HepG2 (cell line): ENCODE results near the gene HIBADH. TPM values are rescaled to one million over a fixed set of nuclear protein-coding genes. Genes with fewer than 3 reads are reported as not detected.

Experiments
- ATAC-seq: fragments of 200-7000 bp; cut with Tn5 transposase; 3 replicates; pipeline ENCODE4 v1.9.1; 2020; ENCODE audit warnings: mild to moderate bottlenecking, moderate library complexity
- BruUV-seq: library from RNA; stranded (reverse); fragments of 400-500 nt; replicated peaks from 2 replicates; lab custom pipeline; 2021; lab: Mats Ljungman, UMichigan
- CTCF ChIA-PET: fragments of 300-600 bp; formaldehyde crosslinking; extraction: SDS; loops from one replicate; lab custom pipeline; 2021; ENCODE audit warnings: low total read pairs, inconsistent platforms, low intra/inter-chr PET ratio; lab: Yijun Ruan, JAX
- POLR2A ChIA-PET: fragments of 350-600 bp; sonication (Branson Sonifier 250); formaldehyde crosslinking; loops from one replicate; lab custom pipeline; 2020; ENCODE audit warnings: antibody characterized with exemption, inconsistent platforms; lab: Yijun Ruan, JAX
- DNase-seq: peaks from one replicate; pipeline ENCODE4 v3.0.0-alpha.2; 2015; ENCODE audit warnings: low spot score
- FAIRE-seq: peaks from 3 replicates; lab custom pipeline; 2011; peaks lifted over from hg19 to GRCh38; lab: Jason Lieb, UNC
- H2AFZ ChIP-seq: one replicate; pipeline ENCODE4 v1.6.1; 2011; ENCODE audit warnings: low read length, inconsistent platforms
- H3K27ac ChIP-seq: fragments of 300-600 bp; 3 replicates; pipeline ENCODE4 v1.8.0; 2011; ENCODE audit warnings: mixed run types, mild to moderate bottlenecking, mixed read lengths, low read length, inconsistent platforms; ENCODE audit not compliant: insufficient read depth; ENCODE audit errors: extremely low read length
- H3K27me3 ChIP-seq, 2 experiments: fragments of 200-600 bp in 1 of 2; 2 replicates in 1 of 2; 3 replicates in 1 of 2; pipeline versions ENCODE4 v1.6.0 to v1.8.0; 2011; ENCODE audit warnings: low read length in 2 of 2, mild to moderate bottlenecking in 2 of 2, moderate library complexity in 2 of 2, inconsistent platforms in 1 of 2; ENCODE audit not compliant: insufficient read depth in 2 of 2, control insufficient read depth in 1 of 2
- H3K36me3 ChIP-seq, 2 experiments: fragments of 200-600 bp in 1 of 2; replicated peaks in 1 of 2; 2 replicates in 1 of 2; 3 replicates in 1 of 2; pipeline versions ENCODE4 v1.5.1 to v1.8.0; 2011; ENCODE audit warnings: low read length in 2 of 2, inconsistent platforms in 1 of 2; ENCODE audit not compliant: insufficient read depth in 2 of 2, control insufficient read depth in 1 of 2
- H3K4me1 ChIP-seq: 2 replicates; pipeline ENCODE4 v1.5.1; 2012; ENCODE audit warnings: low read length, inconsistent platforms; ENCODE audit not compliant: insufficient read depth
- H3K4me2 ChIP-seq: 2 replicates; pipeline ENCODE4 v1.6.0; 2011; ENCODE audit warnings: low read depth, low read length, inconsistent platforms
- H3K4me3 ChIP-seq, 3 experiments: fragments of 200-600 bp in 1 of 3; sonication (generic), shearing (Covaris generic) in 1 of 3; replicated peaks in 1 of 3; 2 replicates each; pipeline ENCODE4 v1.5.1; 2011 to 2016; ENCODE audit warnings: low read length in 3 of 3, inconsistent platforms in 2 of 3, low read depth in 2 of 3, mild to moderate bottlenecking in 2 of 3, control low read depth in 1 of 3, mixed read lengths in 1 of 3; ENCODE audit not compliant: insufficient read depth in 1 of 3
- H3K79me2 ChIP-seq: one replicate; pipeline ENCODE4 v1.6.1; 2011; ENCODE audit warnings: low read length, inconsistent platforms; ENCODE audit not compliant: insufficient read depth
- H3K9ac ChIP-seq: 2 replicates; pipeline ENCODE4 v1.6.0; 2011; ENCODE audit warnings: mild to moderate bottlenecking, low read depth, low read length, inconsistent platforms; ENCODE audit not compliant: insufficient read depth
- H3K9me3 ChIP-seq: 2 replicates; pipeline ENCODE4 v1.5.1; 2012; ENCODE audit warnings: mild to moderate bottlenecking, low read length
- H4K20me1 ChIP-seq: 2 replicates; pipeline ENCODE4 v1.6.0; 2011; ENCODE audit warnings: inconsistent platforms, mild to moderate bottlenecking, low read length, moderate library complexity; ENCODE audit not compliant: insufficient read depth
- AKAP8 ChIP-seq: sonication (generic); formaldehyde crosslinking; IDR thresholded peaks from 2 replicates; pipeline ENCODE4 v1.5.1; 2020; ENCODE audit warnings: mild to moderate bottlenecking, missing genetic modification reagents
- ERF ChIP-seq: IDR thresholded peaks from 2 replicates; pipeline ENCODE4 v1.6.1; 2018; ENCODE audit warnings: missing biosample characterization, missing genetic modification reagents
- GZF1 ChIP-seq: sonication (generic); formaldehyde crosslinking; IDR thresholded peaks from 2 replicates; pipeline ENCODE4 v1.5.1; 2020; ENCODE audit warnings: mild to moderate bottlenecking, missing genetic modification reagents
- KLF11 ChIP-seq: IDR thresholded peaks from 2 replicates; pipeline ENCODE4 v1.6.1; 2016; ENCODE audit warnings: missing compliant biosample characterization
- NFE2L1 ChIP-seq: sonication (generic); formaldehyde crosslinking; IDR thresholded peaks from 2 replicates; pipeline ENCODE4 v1.4.0; 2020; ENCODE audit warnings: missing genetic modification reagents, mild to moderate bottlenecking, borderline replicate concordance
- PAWR ChIP-seq: sonication (generic); formaldehyde crosslinking; IDR thresholded peaks from 2 replicates; pipeline ENCODE4 v1.4.0; 2020; ENCODE audit warnings: missing genetic modification reagents, mild to moderate bottlenecking, borderline replicate concordance
- SNAI1 ChIP-seq: sonication (generic); formaldehyde crosslinking; IDR thresholded peaks from 2 replicates; pipeline ENCODE4 v1.5.0; 2020; ENCODE audit warnings: mild to moderate bottlenecking, missing genetic modification reagents, borderline replicate concordance
- SRF ChIP-seq: IDR thresholded peaks from 2 replicates; pipeline ENCODE4 v1.6.1; 2011; ENCODE audit warnings: mild to moderate bottlenecking, low read depth, low read length, moderate library complexity
- ZIK1 ChIP-seq: sonication (generic); formaldehyde crosslinking; IDR thresholded peaks from 2 replicates; pipeline ENCODE4 v1.5.0; 2020; ENCODE audit warnings: mild to moderate bottlenecking, low read depth, missing genetic modification reagents, borderline replicate concordance
- ZNF232 ChIP-seq: sonication (generic); formaldehyde crosslinking; IDR thresholded peaks from 2 replicates; pipeline ENCODE4 v1.4.0; 2020; ENCODE audit warnings: missing genetic modification reagents, borderline replicate concordance
- ZNF383 ChIP-seq: sonication (generic); formaldehyde crosslinking; IDR thresholded peaks from 2 replicates; pipeline ENCODE4 v1.4.0; 2020; ENCODE audit warnings: missing genetic modification reagents, mild to moderate bottlenecking, borderline replicate concordance
- ZNF629 ChIP-seq: sonication (generic); formaldehyde crosslinking; conservative IDR thresholded peaks from 2 replicates; pipeline ENCODE4 v1.5.0; 2020; ENCODE audit warnings: missing genetic modification reagents
- ZNF777 ChIP-seq: sonication (generic); formaldehyde crosslinking; IDR thresholded peaks from 2 replicates; pipeline ENCODE4 v1.4.0; 2020; ENCODE audit warnings: missing genetic modification reagents
- ZSCAN9 ChIP-seq: IDR thresholded peaks from 2 replicates; pipeline ENCODE4 v1.6.1; 2016; ENCODE audit warnings: borderline replicate concordance
- WGBS: methylation state at CpG from one replicate; pipeline ENCODE4 v1.1.6; 2017; ENCODE audit warnings: low lambda C conversion rate; 5-methylcytosine and 5-hydroxymethylcytosine counted together
- in situ Hi-C: cut with HindIII; loops from 2 replicates; pipeline ENCODE4 v1.10.0; 2017; ENCODE audit warnings: low pct_unique_long_range_greater_than_20kb; ENCODE audit not compliant: extremely low pct_ligation_motif_present
- intact Hi-C: fragments of 100-400 bp; cut with micrococcal nuclease; formaldehyde crosslinking; loops from one replicate; pipeline ENCODE4 v1.10.0; 2022; ENCODE audit not compliant: unreplicated experiment
- polyA plus RNA-seq, 8 experiments: library from polyadenylated mRNA; depleted of rRNA in 3 of 8; stranded (reverse) in 7 of 8; unstranded in 1 of 8; fragments of >200 nt; fragmentation: Illumina TruSeq in 4 of 8; extraction: Trizol in 4 of 8; gene quantifications; 2 replicates each; pipeline versions ENCODE4 v1.2.1 to v1.2.3, GENCODE V29; 2011 to 2016; ENCODE audit warnings: low read depth in 4 of 8, missing spikeins in 1 of 8, mixed read lengths in 1 of 8; ENCODE audit not compliant: insufficient read depth in 1 of 8
- total RNA-seq, 5 experiments: library from RNA; depleted of rRNA; stranded (reverse); fragments of >200 nt; fragmentation: Illumina TruSeq; extraction: Trizol; gene quantifications; 2 replicates each; pipeline ENCODE4 v1.2.3, GENCODE V29; 2016; ENCODE audit warnings: low read depth in 1 of 5
- TF ChIP-seq, protein P1 (sequence below): sonication (generic); formaldehyde crosslinking; conservative IDR thresholded peaks from 2 replicates; pipeline ENCODE4 v1.4.0; 2020; ENCODE audit warnings: missing genetic modification reagents
- TF ChIP-seq, protein P2 (sequence below), 2 experiments: sonication (generic) in 1 of 2; formaldehyde crosslinking in 1 of 2; IDR thresholded peaks; 2 replicates each; pipeline versions ENCODE4 v1.4.0 to v1.6.1; 2016 to 2020; ENCODE audit warnings: borderline replicate concordance in 1 of 2, low read depth in 1 of 2, mild to moderate bottlenecking in 1 of 2, missing genetic modification reagents in 1 of 2
- TF ChIP-seq, protein P3 (sequence below): sonication (generic); formaldehyde crosslinking; IDR thresholded peaks from 2 replicates; pipeline ENCODE4 v1.8.0; 2022; ENCODE audit warnings: mild to moderate bottlenecking, missing genetic modification reagents

Gene HIBADH
- total and polyA plus RNA-seq, 2 of the 13 experiments (the other 11 are each of a cell fraction or from before 2014, with no cell fraction given): 49.9 to 59.5 TPM

DNA sequence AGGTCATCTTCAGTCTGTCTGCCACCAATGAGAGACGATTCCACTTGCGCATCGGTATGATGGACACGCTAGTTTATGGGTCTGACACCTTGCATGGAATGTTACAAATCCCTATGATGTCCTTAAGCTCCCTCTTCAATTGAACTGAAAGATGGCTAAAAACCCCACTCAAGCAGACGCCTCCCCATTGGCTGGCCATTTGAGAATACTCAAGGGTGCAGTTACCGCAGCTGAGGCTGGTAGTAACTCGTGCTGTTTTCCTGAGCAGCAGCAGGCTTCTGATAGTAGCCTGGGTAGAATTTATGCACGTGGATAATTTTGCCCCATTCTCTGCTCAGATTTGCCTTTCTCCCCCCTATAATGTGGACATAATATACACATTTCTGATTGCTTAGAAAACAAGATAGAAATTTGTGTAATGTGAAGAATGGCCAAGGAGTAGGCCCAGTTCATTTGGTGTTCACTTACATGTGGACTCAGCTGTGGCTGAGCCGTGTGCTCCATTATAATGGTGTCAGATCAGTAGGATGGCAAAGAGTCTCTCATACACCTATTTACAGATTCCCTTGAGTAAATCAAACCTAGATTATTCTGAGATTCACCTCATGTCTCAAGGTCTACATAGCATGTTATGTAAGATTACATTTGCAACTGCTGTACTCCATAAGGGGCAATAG lies 142.8 kb downstream of the HIBADH start:
- ChIA-PET POLR2A (no interaction called here), CTCF (no interaction called here)
- BruUV-seq: no TSS peak
- WGBS: 97% methylated on average over 9 of the region's 9 CpGs
- Histone ChIP-seq H3K4me3 (no peak overlapping the region), H2AFZ (no peak overlapping the region), H4K20me1 (no peaks in the 10 kb centered on the region; the same call in 1 of the 2 replicates), H3K9me3 (no peaks in the 10 kb centered on the region), H3K4me1 (peaks cover 13% of the 10 kb centered on the region), H3K27ac (no peak overlapping the region), H3K4me2 (no peak overlapping the region), H3K79me2 (no peaks in the 10 kb centered on the region), H3K36me3 (peaks cover 2 to 3% of the 10 kb centered on the region in 2 experiments; a peak in 1 of 5 replicates), H3K9ac (no peak overlapping the region), H3K27me3 (no peaks in the 10 kb centered on the region)
- in situ Hi-C loops (no loop called here), intact Hi-C loops (no loop called here)
- ATAC-seq (no peak), DNase-seq (no peak), FAIRE-seq (no peak)
- TF ChIP-seq GZF1 (CRISPR knock-in tag) (no peak), ZIK1 (CRISPR knock-in tag) (no peak), NFE2L1 (no peak), ZNF232 (no peak), ERF (CRISPR knock-in tag) (no peak), PAWR (CRISPR knock-in tag) (no peak), ZNF629 (CRISPR knock-in tag) (no peak), AKAP8 (CRISPR knock-in tag) (no peak), KLF11 (CRISPR knock-in tag) (no peak), SNAI1 (CRISPR knock-in tag) (no peak), ZSCAN9 (CRISPR knock-in tag) (no peak), ZNF777 (CRISPR knock-in tag) (no peak), SRF (no peak), ZNF383 (no peak)
- TF ChIP-seq, protein P1, sequence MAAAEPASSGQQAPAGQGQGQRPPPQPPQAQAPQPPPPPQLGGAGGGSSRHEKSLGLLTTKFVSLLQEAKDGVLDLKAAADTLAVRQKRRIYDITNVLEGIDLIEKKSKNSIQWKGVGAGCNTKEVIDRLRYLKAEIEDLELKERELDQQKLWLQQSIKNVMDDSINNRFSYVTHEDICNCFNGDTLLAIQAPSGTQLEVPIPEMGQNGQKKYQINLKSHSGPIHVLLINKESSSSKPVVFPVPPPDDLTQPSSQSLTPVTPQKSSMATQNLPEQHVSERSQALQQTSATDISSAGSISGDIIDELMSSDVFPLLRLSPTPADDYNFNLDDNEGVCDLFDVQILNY (CRISPR knock-in tag): no peak
- TF ChIP-seq, protein P2, sequence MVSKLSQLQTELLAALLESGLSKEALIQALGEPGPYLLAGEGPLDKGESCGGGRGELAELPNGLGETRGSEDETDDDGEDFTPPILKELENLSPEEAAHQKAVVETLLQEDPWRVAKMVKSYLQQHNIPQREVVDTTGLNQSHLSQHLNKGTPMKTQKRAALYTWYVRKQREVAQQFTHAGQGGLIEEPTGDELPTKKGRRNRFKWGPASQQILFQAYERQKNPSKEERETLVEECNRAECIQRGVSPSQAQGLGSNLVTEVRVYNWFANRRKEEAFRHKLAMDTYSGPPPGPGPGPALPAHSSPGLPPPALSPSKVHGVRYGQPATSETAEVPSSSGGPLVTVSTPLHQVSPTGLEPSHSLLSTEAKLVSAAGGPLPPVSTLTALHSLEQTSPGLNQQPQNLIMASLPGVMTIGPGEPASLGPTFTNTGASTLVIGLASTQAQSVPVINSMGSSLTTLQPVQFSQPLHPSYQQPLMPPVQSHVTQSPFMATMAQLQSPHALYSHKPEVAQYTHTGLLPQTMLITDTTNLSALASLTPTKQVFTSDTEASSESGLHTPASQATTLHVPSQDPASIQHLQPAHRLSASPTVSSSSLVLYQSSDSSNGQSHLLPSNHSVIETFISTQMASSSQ (IDR thresholded peaks at IDR 0.05; ENCODE audit: low read depth): no peak
- TF ChIP-seq, protein P2 (CRISPR knock-in tag; IDR thresholded peaks at IDR 0.05; ENCODE audit: borderline replicate concordance): no peak
- TF ChIP-seq, protein P3, sequence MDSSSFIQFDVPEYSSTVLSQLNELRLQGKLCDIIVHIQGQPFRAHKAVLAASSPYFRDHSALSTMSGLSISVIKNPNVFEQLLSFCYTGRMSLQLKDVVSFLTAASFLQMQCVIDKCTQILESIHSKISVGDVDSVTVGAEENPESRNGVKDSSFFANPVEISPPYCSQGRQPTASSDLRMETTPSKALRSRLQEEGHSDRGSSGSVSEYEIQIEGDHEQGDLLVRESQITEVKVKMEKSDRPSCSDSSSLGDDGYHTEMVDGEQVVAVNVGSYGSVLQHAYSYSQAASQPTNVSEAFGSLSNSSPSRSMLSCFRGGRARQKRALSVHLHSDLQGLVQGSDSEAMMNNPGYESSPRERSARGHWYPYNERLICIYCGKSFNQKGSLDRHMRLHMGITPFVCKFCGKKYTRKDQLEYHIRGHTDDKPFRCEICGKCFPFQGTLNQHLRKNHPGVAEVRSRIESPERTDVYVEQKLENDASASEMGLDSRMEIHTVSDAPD: no peak
